Dermis microvascular lymphatic vessel endothelial cell (primary cell): ENCODE results near the gene LY6G5C. TPM values are rescaled to one million over a fixed set of nuclear protein-coding genes. Genes with fewer than 3 reads are reported as not detected.

ENCODE experiments used
- DNase-seq, 2 donors: peaks; one replicate each; pipeline versions ENCODE4 v3.0.0 to v3.0.0-alpha.2; 2010; ENCODE audit warnings: low read depth in 2 of 2
- total RNA-seq: library from RNA; depleted of rRNA; stranded (reverse); fragments of >200 nt; gene quantifications from 2 replicates; pipeline ENCODE4 v1.2.1, GENCODE V29; 2014

LY6G5C gene
- total RNA-seq = 1.2 and 1.9 TPM in 2 replicates

GRCh38 chr6:31680226-31681134, at the start of gene LY6G5C:
TSS of gene LY6G5C (minus strand) at chr6:31681067. CDS start at chr6:31680373, 694 bp downstream.
- peak; percentile 74 to 86 for DNase-seq

DNA sequence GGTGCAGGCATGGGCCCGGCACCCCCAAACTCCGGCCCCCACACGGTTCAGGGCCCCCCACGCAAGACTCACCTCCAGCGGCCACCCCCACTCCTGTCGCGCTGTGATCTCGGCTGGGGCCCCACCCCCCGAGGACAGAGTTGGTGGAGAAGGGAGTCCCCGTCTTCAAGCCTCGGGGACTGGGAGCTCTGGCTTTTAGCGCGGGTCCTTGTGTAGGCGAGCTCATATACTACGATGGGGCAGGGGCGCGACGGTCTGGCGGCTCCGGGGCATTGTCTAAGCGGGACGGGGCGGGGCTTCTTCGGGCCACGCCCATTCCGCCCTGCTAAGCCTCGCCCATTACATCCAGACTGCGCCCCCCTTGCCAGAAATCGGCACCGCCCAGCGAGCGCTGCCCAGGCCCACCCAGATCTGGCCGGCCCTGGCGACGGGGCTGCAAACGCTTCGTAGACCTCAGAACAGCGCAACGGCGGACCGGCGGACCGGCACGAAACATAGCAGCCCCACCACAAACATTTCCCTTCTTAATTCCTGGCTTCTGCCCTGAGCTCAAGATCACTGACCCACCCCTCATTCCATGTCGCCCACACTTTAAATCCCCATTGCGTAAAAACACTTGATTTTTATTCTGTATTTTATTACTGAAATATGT, 49.2 kb upstream of the LY6G5C start:
- DNase-seq = peak; percentile 77 to 95

DNA sequence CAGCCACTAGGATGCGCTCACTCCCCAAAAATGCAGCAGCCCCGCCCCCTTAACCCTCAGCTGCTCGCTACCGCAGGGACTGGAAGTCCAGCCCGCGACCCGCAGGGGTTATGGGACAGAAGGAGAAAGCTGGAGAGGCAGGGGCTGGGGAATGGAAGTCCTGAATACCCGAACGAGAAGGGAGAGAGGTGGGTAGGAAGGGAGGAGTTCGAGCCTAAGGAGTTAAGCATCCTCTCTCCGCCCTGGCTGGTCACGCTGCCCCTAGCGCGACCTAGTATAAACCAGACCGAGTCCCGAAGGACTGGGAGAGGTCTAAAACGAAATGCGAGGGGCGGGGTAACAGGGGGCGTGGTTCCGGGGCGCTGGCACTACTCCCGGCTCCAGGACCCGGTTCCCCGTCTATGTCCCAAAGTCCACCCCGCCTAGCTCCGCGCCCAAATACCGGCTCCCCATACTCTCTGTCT, 48.7 kb upstream of the LY6G5C start:
- DNase-seq = peak; percentile 78 to 88

GRCh38 chr6:31728767-31729514, 48.1 kb upstream of the LY6G5C start, which contains the start of gene DDAH2:
TSS of gene DDAH2 (minus strand) at chr6:31729299. CDS start at chr6:31729161, 138 bp downstream.
- no peak for DNase-seq

- no peak for DNase-seq
Measured at GRCh38 chr6:31727717-31728671, 47.1 kb upstream of the LY6G5C start.

DNA sequence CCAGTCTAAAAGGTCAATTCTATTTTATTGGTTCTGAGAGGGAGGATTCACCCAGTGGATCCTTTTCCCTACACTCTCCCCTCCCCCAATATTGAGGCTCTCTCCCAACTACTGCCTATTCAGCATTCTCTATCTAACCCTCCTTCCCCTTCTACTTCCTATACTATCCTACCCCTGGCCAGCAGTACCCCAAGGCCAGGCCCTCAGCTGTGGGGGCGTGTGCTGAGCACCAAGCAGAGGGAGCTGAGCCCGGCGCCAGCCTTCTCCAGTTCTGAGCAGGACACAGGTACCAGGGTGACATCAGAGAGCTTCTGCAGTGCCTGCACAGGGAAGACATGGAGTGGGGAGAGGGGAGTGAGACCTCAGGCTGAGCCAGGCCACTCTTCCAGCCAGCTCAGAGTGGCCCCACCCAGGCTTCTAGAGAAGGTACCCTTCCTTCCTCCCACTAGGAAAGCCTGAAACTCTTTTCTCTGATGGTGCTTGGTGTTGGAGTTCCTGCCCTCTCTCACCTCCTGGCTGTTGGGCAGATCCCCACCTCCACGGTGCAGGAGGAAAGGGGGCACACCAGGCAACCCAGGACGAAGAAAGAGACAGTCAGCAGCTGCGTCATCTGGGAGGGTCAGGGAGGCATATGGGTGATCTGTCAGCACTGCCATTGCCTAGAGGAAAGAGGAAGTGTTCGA, 46.3 kb upstream of the LY6G5C start:
- peak in 1 of 2 donors; percentile 39 for DNase-seq

- peak in 1 of 2 donors; percentile 56 for DNase-seq
Measured at GRCh38 chr6:31725502-31726350, 44.9 kb upstream of the LY6G5C start.

DNA sequence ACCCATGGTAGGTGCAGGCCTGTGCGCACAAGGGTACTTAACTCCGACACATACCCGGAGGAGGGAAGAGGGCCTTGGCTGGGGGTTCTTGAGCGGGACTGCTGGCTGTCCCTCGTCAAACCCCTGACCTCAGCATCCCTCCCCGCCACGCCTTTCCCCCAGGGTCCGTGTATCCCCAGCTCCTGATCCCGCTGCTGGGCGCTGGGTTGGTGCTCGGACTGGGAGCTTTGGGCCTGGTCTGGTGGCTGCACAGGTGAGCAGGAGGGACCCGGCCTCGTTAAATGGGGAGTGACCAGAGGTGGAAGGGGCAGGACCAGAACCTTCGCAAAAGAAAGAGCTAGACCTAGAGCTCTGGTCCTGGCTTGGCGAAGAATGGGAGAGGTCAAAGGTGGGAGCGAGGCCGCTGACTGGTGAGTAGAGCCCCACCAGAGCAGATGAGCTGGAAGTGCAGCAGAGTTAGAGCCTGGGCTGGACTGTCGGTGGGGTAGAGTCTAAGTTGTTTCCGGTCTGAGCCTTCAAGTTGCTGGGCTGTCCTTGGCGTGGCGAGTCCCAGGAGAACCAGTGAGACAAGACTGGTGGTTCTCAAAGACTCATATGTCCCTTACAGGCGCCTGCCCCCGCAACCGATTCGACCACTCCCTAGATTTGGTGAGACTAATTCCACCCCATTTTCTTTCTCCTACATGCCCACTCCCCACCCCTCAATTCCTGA, 43.3 kb upstream of the LY6G5C start:
- DNase-seq = no peak

DNA sequence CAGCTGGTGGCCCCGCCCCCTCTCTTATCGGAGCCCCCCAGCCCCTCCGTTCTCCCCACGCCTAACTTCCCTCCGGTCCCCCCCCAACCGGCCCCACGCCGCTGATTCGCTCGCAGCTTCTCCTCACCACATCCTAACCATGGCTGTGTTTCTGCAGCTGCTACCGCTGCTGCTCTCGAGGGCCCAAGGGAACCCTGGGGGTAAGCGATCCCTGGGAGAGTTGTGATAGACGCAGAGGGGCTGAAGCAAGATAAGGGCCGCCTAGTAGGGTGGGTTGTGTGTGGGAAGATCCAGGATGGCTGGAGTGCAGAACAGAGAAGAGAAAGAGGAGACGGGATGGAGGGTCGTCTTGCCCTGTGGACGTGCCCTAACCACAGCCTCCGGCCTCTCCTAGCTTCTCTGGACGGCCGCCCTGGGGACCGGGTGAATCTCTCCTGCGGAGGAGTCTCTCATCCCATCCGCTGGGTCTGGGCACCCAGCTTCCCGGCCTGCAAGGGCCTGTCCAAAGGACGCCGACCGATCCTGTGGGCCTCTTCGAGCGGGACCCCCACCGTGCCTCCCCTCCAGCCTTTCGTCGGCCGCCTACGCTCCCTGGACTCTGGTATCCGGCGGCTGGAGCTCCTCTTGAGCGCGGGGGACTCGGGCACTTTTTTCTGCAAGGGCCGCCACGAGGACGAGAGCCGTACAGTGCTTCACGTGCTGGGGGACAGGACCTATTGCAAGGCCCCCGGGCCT, 42.5 kb upstream of the LY6G5C start, which contains the start of gene MPIG6B:
Gene MPIG6B (plus strand): TSS at position 129 of the 735 bp plus-strand sequence. CDS start 11 bp downstream, at position 140.
- no peak for DNase-seq

- DNase-seq = no peak
Measured at GRCh38 chr6:31722173-31722572, 41.3 kb upstream of the LY6G5C start.

- no peak for DNase-seq
Measured at GRCh38 chr6:31721351-31722020, 40.6 kb upstream of the LY6G5C start, which contains the start of gene LY6G6C. TSS of gene LY6G6C (minus strand) at chr6:31721746. CDS start at chr6:31721679, 67 bp downstream.

DNA sequence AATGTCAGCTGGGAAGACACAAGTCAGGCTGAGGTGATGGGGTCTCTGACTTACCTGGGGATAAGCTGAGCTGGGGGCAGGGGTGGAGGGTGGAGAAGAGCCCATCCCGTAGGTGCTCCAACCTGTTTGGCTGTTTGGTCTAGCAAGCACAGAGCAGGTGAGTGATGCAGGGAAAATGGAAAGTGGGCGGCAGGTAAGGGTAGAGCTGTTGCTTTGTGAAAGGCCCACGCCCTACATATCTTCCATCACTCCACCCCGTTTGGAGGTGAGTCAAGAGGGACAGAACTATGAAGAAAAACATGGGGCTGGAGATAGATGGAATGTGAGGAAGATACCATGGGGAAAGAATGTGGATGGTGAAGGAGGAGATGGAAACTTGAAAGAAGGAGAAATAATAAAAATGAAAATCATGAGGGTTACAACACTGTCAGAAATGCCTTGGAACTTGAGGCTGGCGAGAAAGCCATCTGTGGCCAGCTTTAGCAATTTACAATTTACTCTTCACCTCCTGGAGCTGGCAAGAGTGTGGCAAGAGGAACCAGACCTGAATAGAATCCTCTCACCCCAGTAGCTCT, 39.4 kb upstream of the LY6G5C start:
- DNase-seq = no peak

DNA sequence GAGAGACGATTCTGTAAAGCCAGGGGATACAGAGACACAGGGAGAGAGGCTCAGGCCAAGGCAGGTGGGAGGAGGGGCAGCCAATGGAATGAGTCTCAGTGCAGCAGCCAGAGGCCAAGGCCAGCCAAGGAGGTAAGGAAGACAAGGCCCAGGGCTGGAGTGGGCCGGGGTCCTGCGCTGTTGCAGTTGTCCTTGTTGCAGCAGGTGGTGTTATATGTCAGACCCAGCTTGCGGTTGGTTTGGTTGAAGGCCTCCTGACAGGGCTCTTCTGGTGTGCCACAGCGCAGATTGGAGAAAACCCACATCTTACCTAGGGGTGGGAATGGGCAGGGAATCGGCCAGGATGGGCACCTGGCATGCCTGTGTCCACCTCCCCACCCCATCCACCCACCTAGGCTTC, 38.1 kb upstream of the LY6G5C start:
- no peak for DNase-seq

GRCh38 chr6:31718265-31718664, 37.4 kb upstream of the LY6G5C start:
- DNase-seq = no peak

DNA sequence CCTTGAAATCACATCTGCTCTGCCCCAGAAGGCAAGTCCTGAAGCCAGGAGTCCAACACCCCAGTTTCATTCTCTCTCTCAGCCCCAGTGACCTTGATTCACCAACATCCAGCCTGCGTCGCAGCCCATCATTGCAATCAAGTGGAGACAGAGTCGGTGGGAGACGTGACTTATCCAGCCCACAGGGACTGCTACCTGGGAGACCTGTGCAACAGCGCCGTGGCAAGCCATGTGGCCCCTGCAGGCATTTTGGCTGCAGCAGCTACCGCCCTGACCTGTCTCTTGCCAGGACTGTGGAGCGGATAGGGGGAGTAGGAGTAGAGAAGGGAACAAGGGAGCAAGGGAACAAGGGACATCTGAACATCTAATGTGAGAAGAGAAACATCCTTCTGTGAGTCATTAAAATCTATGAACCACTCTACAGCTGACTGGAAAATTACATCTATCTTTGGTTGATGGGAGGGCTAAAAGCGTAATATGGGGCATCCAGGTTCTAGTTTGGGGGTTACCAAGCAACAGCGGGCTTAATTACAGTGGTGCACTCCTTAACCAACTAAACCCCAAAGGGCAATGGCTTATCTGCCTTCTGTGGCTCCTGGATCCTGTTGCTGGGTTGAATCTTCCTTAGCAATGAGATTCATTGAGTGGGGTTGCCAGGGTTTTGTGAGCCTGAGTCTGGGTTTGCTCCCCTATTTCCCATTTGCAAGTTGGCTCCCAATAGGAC, 36.8 kb upstream of the LY6G5C start:
- no peak for DNase-seq
